ENCODE measurements around the gene MFSD6.
"Not testable (repeated sequence)": the region's sequence is repeated elsewhere in the genome, so short reads cannot be mapped to it uniquely, and the experiment has no call there.

MFSD6 gene

DNA sequence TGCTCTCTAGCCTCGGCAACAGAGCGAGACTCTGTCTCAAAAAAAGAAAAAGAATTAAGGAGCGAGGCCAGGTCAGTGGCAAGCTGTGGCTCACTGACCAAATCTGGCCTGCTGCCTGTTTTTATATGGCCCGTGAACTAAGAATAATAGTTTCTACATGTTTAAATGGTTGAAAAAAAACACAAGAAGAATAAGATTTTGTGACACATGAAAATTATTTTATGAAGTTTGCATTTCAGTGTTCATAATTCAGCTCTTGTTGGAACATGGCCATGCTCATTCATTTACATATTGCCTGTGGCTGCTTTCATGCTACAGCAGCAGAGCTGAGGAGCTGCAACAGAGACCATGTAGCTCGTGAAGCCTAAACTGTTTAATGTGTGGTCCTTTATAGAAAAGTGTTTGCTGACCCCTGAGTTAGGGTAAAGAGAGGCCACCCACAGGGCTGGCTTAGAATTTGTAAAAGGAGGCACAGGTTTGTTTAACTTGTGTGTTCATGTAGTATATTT lies 59.5 kb downstream of the MFSD6 start:
- DNase-seq, result no peak

DNA sequence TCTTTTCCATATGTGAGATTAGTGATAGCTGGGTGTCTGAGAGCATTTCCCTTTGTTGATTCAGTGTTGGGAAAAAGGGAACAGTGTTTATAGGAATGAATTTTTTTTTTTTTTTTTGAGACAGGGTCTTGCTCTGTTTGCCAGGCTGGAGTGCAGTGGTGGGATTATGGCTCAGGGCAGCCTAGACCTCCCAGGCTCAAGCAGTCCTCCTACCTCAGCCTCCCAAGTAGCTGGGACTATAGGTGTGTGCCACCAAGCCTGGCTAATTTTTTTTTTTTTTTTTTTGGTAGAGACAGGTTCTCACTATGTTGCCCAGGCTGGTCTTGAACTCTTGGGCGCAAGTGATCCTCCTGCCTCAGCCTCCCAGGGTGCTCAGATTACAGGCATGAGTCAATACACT lies 60.2 kb downstream of the MFSD6 start:
- not testable (repeated sequence) for DNase-seq

DNA sequence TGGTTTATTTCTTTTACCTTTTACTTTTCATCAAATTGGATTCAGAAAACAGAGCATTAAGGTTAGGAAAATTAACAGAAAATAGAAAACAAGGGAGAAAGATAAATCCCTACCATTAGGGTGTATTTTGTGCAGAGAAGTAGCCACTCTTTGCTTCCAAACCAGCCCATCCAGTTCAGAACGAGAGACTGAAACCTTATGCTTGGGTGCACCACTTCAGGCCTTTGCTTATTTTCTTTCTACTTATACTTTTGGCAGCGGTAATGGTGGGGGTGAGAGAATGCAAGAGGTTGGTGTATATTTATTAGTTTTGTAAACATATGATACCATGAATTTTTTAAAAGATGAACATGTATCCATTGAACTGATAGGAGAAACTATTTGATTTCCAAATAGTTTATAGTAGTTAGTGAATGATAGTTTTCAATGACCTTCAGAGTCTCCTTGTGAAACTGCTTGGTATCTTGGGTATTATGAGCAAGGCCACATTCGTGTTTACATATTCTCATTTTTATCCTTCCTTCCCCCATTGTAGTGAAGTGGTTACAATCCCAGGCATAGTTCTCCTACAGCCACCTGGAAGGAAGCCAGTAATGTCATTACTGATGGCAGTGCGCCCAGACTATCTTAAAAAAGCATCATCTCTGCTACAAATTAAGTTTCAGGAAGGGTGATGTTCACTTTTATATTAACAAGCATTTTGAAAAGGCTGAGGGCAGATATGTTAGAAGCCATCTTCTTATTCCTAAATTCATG lies 60.8 kb downstream of the MFSD6 start:
- no peak for DNase-seq

DNA sequence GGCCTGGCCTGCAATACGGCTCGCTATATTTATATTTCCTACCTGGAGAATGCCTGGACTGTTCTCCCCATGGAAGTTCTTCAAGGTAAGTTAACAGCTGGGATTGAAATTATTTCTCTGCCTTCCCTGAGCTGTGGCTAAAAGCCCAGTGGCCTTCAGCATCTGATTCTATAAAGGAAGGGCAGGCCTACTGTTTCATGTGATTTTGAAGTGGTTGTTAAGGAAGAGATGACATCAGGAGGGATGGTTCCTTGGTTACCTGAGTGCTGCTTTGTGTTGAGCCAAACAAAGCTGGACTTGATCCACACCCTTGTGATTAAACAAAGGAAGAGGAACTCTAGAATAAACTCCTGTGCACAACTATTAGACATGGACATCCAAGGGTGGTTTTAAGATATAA lies 61.6 kb downstream of the MFSD6 start:
- no peak for DNase-seq

DNA sequence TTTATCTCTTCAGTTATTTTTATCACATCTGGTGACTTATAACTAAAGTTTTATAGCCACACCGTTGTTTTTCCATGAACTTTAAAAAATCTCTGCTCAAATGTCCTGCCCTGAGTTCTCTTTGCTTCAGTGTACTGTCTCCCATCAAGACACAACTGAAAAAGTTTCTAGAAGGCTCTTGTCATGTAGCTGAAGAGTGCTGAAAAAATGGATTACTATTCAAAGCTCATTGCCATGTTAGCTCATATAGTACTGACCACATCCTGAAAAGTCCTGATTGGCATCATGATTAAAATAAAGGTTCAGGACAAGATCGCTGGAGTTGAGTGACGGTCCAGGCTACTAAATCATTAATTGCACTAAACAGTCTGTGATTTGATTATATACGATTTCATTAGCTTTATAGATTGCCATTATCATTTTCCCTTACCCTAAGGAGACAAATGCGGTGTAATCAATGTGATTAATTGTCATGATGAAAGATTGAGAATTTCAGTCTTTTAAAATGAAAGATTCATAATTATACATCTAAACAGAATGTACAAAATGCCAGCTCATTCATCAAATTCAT lies 62.2 kb downstream of the MFSD6 start:
- DNase-seq, result no peak

DNA sequence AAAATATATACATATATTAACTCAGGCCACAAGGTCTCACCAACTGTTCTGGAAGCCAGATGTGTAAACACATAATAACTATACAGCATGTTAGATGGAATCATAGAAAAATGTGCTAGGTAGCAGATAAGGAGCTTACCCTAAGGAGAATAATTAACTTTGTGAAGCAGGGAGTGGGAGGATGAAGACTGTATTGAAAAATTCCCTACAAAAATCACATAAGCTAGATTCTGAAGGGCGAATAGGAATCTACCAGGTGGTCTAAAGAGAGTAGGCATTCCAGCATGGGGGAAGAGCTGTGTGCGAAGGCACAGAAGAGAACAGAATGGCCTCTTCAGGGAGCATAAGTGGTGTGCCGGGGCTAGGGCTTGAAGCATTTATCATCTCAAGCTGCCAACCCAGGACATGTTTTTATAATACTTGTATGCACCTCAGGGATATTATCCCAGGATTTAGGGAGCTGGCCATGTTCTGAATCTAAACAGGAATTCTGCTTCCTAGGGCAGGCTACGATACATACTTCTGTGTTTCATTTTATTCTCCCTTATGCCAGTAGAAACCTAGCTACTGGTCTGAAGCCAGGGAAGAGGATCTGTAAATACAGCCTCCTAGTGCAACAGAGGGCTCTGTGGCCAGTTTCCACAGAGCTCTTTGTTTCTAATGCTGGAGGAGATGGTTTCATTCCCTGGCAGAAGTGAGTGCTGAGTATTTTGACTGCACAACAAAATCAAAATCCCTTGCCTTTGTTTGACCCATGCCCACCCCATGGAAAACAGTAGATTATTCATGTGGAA lies 69.7 kb downstream of the MFSD6 start:
- DNase-seq, result no peak

DNA sequence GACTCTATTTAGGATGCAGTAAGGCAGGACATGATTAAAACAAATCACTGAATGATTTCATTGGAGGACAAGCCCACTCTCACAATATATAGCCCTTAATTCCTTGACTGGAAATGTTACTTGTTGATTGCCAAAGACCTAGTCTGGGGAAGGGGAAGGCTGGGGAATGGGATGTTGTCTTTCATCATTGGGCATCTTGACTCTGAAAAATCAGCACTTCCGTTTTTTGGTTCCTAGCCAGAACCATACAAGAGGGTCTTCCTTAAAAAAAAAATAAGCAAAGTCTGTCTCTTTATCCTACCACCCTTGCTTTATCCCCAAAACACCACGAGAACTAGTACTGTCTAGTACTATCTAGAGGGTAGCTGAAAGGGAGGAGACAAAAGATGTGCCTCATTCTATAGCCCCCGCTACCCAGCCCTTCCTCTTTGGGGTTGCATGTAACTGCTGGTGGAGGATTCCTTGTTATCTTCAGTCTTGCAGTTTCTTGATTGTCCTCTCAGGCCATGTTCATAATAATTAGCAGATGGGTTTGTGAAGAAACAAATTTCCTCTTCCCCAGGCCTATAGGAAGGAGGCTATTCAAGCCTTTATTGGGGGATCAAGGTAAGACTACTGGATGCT lies 70.5 kb downstream of the MFSD6 start:
- DNase-seq, result no peak

DNA sequence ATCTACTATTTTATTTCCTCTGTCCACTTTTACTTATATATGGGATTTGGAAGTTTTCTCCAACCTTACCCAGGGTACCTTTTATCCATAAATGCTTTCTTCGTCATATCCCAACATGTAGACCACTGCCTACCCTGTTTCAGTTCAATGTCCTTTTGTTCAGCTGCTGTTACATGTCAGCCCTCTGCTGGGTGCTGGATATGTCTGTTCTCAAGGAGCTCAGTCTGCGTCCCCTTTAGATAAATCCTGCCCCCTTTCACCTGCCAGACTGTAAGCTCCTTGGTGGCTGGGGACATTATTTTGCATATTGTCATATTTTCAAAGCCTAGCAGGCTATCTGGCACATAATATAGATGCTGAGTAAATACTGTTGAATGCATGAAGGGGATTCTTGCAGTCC lies 73.2 kb downstream of the MFSD6 start:
- no peak for DNase-seq

DNA sequence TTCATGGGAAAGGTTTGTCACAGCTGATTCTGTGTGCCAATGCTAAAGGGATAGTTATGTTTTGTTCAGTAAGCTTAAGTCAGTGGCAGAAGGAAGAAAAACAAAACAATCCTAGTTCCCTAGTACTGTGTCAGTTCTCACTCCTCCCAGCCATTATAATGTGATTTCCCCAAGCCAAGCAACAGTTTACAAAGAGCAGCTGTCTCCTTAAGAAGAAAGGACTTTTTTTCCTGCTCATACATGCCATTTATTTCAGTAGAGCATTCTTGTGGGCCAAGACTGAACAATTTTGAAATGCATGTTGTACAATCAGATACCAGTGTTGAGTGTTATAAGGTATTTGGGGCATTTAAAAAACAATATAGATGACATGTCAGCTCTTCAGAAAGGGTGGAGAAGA lies 74.3 kb downstream of the MFSD6 start:
- DNase-seq, result no peak

DNA sequence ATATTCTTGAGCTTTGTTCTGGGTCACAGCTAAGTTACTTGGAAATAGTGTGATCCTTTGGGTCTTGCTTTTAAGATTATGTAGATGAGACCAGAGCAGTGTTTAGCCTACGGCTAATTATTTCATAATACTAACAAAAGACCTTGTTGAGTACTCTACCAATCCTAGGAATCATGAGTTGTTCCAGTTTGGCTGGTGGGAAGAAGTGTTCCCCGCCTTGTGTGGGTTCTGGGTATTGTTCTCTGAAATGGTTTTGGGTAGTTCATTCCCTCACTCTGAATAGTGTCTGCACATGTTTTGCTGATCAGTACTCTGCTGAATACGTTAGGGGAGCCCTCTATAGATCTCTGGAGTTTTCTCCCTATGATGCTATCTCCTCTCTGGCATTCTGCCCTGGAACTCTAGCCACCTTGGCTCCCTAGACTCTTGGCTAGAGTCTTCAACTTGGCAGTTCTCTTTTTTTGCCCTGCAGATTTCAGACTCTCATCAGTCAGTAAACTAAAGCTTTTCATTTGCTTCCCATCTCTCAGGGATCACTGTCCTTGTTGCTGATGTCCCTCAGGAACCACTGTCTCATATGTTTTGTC lies 78.0 kb downstream of the MFSD6 start:
- DNase-seq, result no peak

DNA sequence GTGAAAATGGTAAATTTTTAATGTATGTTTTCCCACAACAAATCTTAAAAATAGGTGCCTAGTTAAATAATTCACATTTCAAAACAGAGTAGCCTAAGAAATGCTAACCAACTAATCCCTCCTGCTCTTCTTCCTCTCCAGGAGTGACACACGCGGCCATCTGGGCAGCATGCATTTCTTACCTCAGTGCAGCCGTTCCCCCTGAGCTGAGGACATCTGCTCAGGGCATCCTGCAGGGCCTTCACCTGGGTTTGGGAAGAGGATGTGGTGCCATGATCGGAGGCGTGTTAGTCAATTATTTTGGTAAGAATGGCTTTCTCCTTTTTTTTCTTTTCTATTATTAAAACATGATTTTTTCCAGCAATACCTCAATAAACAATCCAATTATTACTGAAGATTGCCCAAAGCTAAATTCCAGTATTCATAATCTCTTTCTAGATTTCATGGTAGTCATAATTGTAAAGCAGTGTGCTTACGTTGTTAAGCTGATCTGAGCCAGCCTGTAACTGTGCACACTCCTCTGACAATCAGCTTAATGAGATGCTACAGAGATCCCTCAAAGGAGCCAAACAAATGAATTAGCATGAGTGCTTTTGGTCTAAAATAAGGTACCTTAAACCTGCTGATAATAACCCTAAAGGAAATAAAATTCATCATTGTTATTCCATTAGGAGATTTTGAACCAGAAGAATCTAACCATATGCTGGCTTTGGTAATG lies 80.5 kb downstream of the MFSD6 start:
- no peak for DNase-seq

DNA sequence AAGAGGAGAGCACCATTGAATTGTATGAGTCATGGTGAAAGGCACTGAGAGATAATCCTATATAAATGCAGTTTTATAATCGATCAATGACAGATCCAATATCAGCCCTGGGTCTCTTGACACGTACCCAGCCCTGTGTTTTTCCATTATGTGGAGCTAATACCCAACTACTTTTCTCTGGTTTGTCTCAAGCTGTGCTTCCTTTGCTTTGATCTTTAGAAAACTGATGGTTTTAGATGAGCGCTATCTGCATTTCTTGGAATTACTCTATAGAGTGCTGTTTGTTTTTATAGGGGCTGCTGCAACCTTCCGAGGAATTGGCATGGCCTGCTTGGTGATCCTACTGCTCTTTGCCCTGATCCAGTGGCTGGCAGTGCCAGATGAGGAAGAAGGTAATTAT lies 81.3 kb downstream of the MFSD6 start:
- no peak for DNase-seq

DNA sequence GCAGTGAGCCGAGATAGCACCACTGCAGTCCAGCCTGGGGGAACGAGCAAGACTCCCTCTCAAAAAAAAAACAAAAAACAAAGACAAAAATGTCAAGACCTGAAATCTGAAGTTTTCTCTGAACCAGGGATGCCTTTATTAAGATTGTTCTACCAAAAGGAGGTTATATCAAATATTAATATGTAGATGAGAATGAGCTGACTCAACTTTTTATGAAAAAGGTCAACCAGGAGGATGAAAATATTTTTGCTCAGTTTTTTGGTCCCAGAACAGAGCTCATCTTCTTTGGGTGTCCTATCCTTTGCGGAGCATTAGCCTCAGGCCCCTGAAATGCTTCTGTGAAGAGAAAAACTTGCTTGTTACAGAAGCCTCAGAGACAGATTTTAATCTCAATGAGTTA lies 82.3 kb downstream of the MFSD6 start:
- DNase-seq, result no peak

DNA sequence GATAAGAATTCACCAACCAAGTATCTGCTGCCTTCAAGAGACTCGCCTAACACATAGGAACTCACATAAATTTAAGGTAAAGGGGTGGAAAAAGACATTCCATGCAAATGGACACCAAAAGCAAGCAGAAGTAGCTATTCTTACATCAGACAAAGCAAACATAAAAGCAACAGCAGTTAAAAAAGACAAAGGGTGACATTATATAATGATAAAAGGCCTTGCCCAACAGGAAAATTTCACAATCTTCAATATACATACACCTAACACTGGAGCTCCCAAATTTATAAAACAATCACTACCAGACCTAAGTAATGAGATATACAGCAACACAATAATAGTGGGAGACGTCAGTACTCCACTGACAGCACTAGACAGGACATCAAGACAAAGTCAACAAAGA lies 84.9 kb downstream of the MFSD6 start:
- no peak for DNase-seq

DNA sequence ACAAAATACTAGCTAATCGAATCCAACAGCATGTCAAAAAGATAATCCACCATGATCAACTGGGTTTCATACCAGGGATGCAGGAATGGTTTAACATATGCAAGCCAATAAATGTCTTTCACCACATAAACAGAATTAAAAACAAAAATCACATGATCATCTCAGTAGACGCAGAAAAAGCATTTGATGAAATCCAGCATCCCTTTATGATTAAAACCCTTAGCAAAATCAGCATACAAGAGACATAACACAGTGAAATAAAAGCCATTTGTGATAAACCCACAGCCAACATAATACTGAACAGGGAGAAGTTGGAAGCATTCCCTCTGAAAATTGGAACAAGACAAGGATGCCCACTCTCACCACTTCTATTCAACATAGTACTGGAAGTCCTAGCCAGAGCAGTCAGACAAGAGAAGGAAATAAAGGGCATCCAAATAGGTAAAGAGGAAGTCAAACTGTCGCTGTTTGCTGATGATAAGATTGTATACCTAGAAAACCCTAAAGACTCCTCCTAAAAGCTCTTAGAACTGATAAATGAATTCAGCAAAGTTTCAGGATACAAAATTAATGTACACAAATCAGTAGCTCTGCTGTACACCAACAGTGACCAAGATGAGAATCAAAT lies 86.6 kb downstream of the MFSD6 start:
- DNase-seq, result not testable (repeated sequence)

DNA sequence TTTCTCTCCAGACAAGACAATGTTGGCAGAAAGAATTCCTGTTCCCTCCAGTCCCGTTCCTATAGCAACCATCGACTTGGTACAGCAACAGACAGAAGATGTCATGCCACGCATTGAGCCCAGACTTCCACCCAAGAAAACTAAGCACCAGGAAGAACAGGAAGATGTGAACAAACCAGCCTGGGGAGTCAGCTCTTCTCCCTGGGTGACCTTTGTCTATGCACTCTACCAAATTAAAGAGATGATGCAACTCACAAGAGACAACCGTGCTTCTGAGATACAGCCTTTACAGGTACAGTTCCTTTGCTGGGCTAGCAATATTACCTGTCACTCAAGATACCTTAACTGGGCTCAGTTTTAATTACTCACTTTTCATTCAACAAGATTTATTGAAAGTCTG lies 89.3 kb downstream of the MFSD6 start:
- no peak for DNase-seq

DNA sequence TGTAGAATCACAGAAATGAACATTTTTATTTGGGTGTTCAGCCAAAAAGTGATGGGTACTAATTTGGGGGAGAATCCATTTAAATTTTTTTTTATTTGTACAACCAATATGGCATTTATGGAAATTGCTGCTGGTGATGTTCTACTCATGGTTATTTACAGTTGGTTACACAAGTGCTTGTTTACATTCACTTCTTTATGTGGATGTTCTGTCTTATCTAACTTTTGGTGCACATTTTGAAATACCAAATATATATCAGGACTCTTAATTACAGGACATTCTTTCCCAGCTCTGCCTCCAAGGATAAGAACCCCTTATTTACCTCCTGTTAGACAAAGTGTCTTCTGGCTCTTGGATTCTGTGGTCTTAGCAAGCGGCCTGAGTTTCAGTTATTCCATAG lies 91.1 kb downstream of the MFSD6 start:
- no peak for DNase-seq

DNA sequence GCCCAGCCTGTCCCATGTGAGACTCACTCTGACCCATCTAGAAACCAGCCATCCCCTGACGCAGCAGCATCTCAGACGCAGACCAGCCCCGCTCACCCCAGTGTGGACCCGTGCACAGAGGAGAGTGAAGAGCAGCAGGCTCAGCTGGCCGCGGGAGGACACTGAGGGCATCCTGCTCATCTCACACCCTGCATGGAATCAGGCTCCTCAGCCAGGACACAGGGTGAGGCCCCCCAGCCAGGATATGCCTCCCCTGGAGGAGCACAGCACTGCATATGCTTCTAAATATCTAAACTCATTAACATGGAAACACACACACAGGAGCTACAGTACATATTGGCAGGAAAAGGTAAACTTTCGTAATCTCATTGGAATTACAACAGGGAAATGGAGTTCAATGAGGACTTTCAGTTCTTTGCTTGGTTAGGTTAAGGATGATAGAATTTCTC lies 91.9 kb downstream of the MFSD6 start:
- DNase-seq, result no peak

DNA sequence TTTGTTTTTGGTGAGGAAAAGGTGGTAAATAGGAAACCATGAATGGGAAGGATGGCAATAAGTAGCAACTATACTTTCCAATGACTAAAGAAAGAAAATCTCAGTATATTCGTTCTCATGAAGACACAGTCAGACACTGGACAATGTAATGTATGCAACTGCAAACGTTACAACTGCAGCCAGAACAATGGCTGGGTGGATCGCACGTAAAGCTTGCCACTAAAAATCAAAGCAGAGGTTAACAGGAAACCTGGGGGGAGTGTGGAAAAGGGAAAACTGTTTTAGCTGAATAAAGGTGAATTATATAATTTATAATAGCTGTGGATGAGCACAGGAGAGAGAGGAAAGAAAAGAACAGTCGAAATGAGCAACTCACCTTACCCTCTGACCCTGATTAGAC lies 93.1 kb downstream of the MFSD6 start:
- DNase-seq, result no peak

DNA sequence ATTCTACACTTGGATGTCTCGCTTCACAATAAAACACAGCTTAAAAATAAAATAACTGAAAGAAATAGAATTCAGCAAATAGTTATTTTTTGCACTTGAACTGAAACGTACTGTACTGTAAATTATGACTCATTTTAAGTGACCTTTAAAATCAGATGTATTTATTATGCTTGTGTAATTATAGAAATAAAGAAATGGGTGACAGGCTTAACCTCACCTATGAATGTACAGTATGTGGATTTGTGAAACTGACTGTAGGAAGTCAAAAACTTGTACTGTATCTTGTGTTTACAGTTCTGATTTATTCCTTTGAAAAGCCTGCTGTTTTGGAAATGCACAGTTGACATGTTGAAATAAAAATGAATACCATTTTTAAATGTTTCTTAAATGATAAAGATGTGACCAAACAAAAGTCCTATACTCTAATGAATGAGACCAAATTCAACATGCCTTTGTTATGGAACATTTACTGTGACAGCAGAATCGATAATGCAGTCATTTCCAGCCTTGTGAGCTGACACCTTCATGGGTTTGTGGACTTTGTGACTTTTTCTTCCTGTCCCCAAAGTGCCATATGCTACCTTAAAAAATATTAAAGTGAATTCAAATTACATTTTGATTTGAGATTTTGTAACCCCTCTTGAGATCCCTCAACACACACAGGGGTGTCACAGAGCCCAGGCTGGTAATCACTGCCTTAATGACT lies 93.7 kb downstream of the MFSD6 start:
- no peak for DNase-seq

DNA sequence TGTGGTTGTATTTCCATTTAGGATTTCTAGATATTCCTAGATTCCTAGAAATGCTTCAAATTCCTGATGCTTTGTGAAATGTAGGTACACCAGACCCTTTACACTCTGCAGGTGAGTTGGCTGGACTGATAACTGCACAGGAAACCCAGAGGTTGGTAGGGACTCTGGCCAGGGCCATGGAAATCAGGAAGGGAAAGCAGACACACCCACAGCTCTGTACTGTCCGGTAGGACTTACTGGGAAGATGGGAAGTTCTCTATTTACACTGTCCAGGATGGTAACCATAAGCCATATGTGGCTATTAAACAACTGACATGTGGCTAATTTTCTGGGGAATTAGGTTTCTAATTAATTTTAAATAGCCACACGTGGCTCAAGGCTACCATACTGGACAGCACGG lies 94.9 kb downstream of the MFSD6 start:
- DNase-seq, result no peak

All from activated T-cell treated with anti-CD3 and anti-CD28 coated beads for 4 hours (primary cell).